GM12878 (cell line): ENCODE measurements around the gene HORMAD1. TPM values are rescaled to one million over a fixed set of nuclear protein-coding genes. Genes with fewer than 3 reads are reported as not detected.

Source experiments
- ATAC-seq: fragments of 200-7000 bp; cut with Tn5 transposase; 3 replicates; pipeline ENCODE4 v1.9.1; 2020; ENCODE audit warnings: mild to moderate bottlenecking, moderate library complexity
- BruUV-seq: library from RNA; stranded (reverse); fragments of 400-500 nt; replicated peaks from 2 replicates; lab custom pipeline; 2021; lab: Mats Ljungman, UMichigan
- CTCF ChIA-PET: fragments of 300-600 bp; sonication (Branson Sonifier 250); formaldehyde crosslinking; extraction: SDS; loops from one replicate; lab custom pipeline; 2021; ENCODE audit warnings: inconsistent platforms; lab: Yijun Ruan, JAX
- POLR2A ChIA-PET: fragments of 350-600 bp; formaldehyde crosslinking; extraction: SDS; loops from one replicate; lab custom pipeline; 2021; ENCODE audit warnings: inconsistent platforms; lab: Charles Lee
- RAD21 ChIA-PET: fragments of 300-600 bp; sonication (Branson Sonifier 250); formaldehyde crosslinking; loops from one replicate; lab custom pipeline; 2023; ENCODE audit warnings: antibody characterized with exemption; ENCODE audit not compliant: unreplicated experiment; lab: Charles Lee
- SMC1A ChIA-PET: fragments of 300-600 bp; sonication (Branson Sonifier 250); formaldehyde crosslinking; loops from one replicate; lab custom pipeline; 2023; ENCODE audit not compliant: unreplicated experiment, uncharacterized antibody; lab: Charles Lee
- DNase-seq: peaks from one replicate; pipeline ENCODE4 v3.0.0-alpha.2; 2011; ENCODE audit warnings: low read depth, low spot score
- FAIRE-seq: peaks from 3 replicates; lab custom pipeline; 2011; peaks lifted over from hg19 to GRCh38; lab: Jason Lieb, UNC
- H2AFZ ChIP-seq: 2 replicates; pipeline ENCODE4 v1.6.0; 2011; ENCODE audit warnings: low read depth, low read length, control low read depth; ENCODE audit not compliant: control insufficient read depth
- H3K27ac ChIP-seq: 2 replicates; pipeline ENCODE4 v1.5.1; 2011; ENCODE audit warnings: control low read depth; ENCODE audit not compliant: control insufficient read depth, insufficient read depth
- H3K27me3 ChIP-seq, 2 experiments: replicated peaks in 1 of 2; 2 replicates each; pipeline versions ENCODE4 v1.6.0 to v1.6.1; 2011; ENCODE audit warnings: low read length in 1 of 2; ENCODE audit not compliant: control insufficient read depth in 2 of 2, insufficient read depth in 2 of 2
- H3K36me3 ChIP-seq, 2 experiments: 2 replicates each; pipeline ENCODE4 v1.5.1; 2011; ENCODE audit warnings: low read length in 1 of 2; ENCODE audit not compliant: control insufficient read depth in 2 of 2, insufficient read depth in 2 of 2
- H3K4me1 ChIP-seq: 2 replicates; pipeline ENCODE4 v1.6.1; 2011; ENCODE audit warnings: mild to moderate bottlenecking, low read length, moderate library complexity, mixed read lengths; ENCODE audit not compliant: control insufficient read depth, insufficient read depth
- H3K4me2 ChIP-seq: 2 replicates; pipeline ENCODE4 v1.6.0; 2011; ENCODE audit warnings: control low read depth; ENCODE audit not compliant: control insufficient read depth, insufficient read depth
- H3K4me3 ChIP-seq: fragments of 200-600 bp; sonication (generic); 2 replicates; pipeline ENCODE4 v1.5.1; 2016
- H3K79me2 ChIP-seq: 2 replicates; pipeline ENCODE4 v1.6.0; 2011; ENCODE audit warnings: low read length; ENCODE audit not compliant: control insufficient read depth, insufficient read depth
- H3K9ac ChIP-seq: 2 replicates; pipeline ENCODE4 v1.8.0; 2011; ENCODE audit warnings: low read length, control low read depth, mixed read lengths; ENCODE audit not compliant: control insufficient read depth, insufficient read depth
- H3K9me3 ChIP-seq: replicated peaks from 3 replicates; pipeline ENCODE4 v1.5.1; 2011; ENCODE audit warnings: mild to moderate bottlenecking, low read length; ENCODE audit not compliant: control insufficient read depth, insufficient read depth
- H4K20me1 ChIP-seq: 2 replicates; pipeline ENCODE4 v1.6.0; 2011; ENCODE audit not compliant: control insufficient read depth, insufficient read depth
- ASH2L ChIP-seq: fragments of 300-600, 200-600 bp; sonication (generic); IDR thresholded peaks from 2 replicates; pipeline ENCODE4 v1.6.1; 2017; ENCODE audit warnings: low read depth, mild to moderate bottlenecking, borderline replicate concordance
- BACH1 ChIP-seq: fragments of 450-650 bp; IDR thresholded peaks from 2 replicates; pipeline ENCODE4 v1.6.1; 2017; ENCODE audit warnings: mild to moderate bottlenecking, borderline replicate concordance
- EGR1 ChIP-seq, 2 experiments: IDR thresholded peaks; 1 replicate in 1 of 2; 2 replicates in 1 of 2; pipeline ENCODE4 v1.6.1; 2011 to 2012; ENCODE audit warnings: low read depth in 2 of 2, low read length in 2 of 2, borderline replicate concordance in 1 of 2, mild to moderate bottlenecking in 1 of 2, moderate library complexity in 1 of 2
- MTA2 ChIP-seq: fragments of 450-650 bp; IDR thresholded peaks from 2 replicates; pipeline ENCODE4 v1.6.1; 2016; ENCODE audit warnings: low read depth, mild to moderate bottlenecking, moderate library complexity
- POLR2AphosphoS5 ChIP-seq: IDR thresholded peaks from 2 replicates; pipeline ENCODE4 v1.6.1; 2011; ENCODE audit warnings: mild to moderate bottlenecking, low read length, inconsistent platforms
- YBX1 ChIP-seq: fragments of 450-650 bp; IDR thresholded peaks from 2 replicates; pipeline ENCODE4 v1.6.1; 2016; ENCODE audit warnings: antibody characterized with exemption
- in situ Hi-C: fragments of 300-500 bp; cut with MboI; formaldehyde crosslinking; loops from 9 replicates; pipeline ENCODE4 v1.14.3; 2018; ENCODE audit warnings: mixed read lengths
- intact Hi-C: fragments of 100-400 bp; cut with micrococcal nuclease; formaldehyde crosslinking; loops from one replicate; pipeline ENCODE4 v1.14.2; 2022; ENCODE audit not compliant: unreplicated experiment
- polyA plus RNA-seq, 11 experiments: library from polyadenylated mRNA; depleted of rRNA in 4 of 11; unstranded in 6 of 11; stranded (reverse) in 5 of 11; fragments of >200 nt; fragmentation: Nextera tagmentation in 4 of 11; fragmentation: Illumina TruSeq in 1 of 11; extraction: Ambion mirVana in 4 of 11; extraction: Trizol in 1 of 11; gene quantifications; 1 replicate in 1 of 11; 2 replicates in 10 of 11; pipeline versions ENCODE4 v1.2.1 to v1.2.3, GENCODE V29; 2011 to 2016; ENCODE audit warnings: inconsistent platforms in 2 of 11, missing spikeins in 2 of 11, low read depth in 1 of 11
- total RNA-seq, 4 experiments: library from RNA; depleted of rRNA in 3 of 4; stranded (reverse); fragments of >200 nt in 3 of 4; fragmentation: Illumina TruSeq in 1 of 4; extraction: Trizol in 1 of 4; gene quantifications; 2 replicates each; pipeline versions ENCODE4 v1.2.1 to v1.2.3, GENCODE V29; 2013 to 2021
- TF ChIP-seq, protein P1 (sequence below): fragments of 450-650 bp; IDR thresholded peaks from 2 replicates; pipeline ENCODE4 v1.6.1; 2017; ENCODE audit warnings: low read depth, mild to moderate bottlenecking, moderate library complexity
- TF ChIP-seq, protein P2 (sequence below): fragments of 450-650 bp; IDR thresholded peaks from 2 replicates; pipeline ENCODE4 v1.6.1; 2016; ENCODE audit warnings: mild to moderate bottlenecking
- TF ChIP-seq, protein P3 (sequence below): fragments of 450-650 bp; IDR thresholded peaks from 2 replicates; pipeline ENCODE4 v1.6.1; 2017; ENCODE audit warnings: borderline replicate concordance

HORMAD1 gene
- total and polyA plus RNA-seq, 10 of the 15 experiments (the other 5 are each of a cell fraction or from before 2014, with no cell fraction given): 0.08 to 0.22 (median 0.20) TPM; not detected in 6

DNA sequence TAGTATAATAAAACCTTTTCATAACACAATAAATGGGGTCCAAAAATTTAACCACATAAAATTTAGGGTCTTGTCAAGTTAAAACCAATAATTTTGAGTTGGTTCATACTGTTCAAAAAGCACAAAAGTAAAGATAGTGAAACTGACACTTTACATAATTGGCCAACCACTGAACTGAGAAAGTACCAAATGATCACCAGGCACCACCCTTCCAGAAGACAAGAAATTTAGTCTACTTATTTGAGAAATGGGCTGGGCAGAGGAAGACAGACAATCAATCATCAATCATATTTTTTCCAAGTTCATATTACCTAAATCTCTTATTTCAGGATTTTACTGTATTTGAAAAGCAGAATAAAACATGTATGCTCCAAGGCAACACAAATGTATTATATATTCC, 17.3 kb downstream of the HORMAD1 start:
- FAIRE-seq: no peak
- intact Hi-C loops: no loop called here

More for the DNA sequence above, 17.3 kb downstream of the HORMAD1 start:
- no TSS peak for BruUV-seq
- Histone ChIP-seq H3K9me3 (no peaks in the 10 kb centered on the region), H3K27ac (no peak overlapping the region), H3K36me3 (no peaks in the 10 kb centered on the region), H3K9ac (no peak overlapping the region), H3K4me1 (peaks cover 10% of the 10 kb centered on the region; the same call in 1 of the 2 replicates), H3K79me2 (no peaks in the 10 kb centered on the region), H3K4me2 (no peak overlapping the region), H4K20me1 (no peaks in the 10 kb centered on the region), H3K27me3 (no peaks in the 10 kb centered on the region; a peak in 1 of 4 replicates), H2AFZ (no peak overlapping the region), H3K4me3 (no peak overlapping the region)
- ATAC-seq (peak; percentile 78), DNase-seq (no peak)
- ChIA-PET RAD21 (no interaction called here), CTCF (no interaction called here), POLR2A (no interaction called here)
- in situ Hi-C loops: no loop called here
- TF ChIP-seq ASH2L: no peak
- TF ChIP-seq, protein P1, sequence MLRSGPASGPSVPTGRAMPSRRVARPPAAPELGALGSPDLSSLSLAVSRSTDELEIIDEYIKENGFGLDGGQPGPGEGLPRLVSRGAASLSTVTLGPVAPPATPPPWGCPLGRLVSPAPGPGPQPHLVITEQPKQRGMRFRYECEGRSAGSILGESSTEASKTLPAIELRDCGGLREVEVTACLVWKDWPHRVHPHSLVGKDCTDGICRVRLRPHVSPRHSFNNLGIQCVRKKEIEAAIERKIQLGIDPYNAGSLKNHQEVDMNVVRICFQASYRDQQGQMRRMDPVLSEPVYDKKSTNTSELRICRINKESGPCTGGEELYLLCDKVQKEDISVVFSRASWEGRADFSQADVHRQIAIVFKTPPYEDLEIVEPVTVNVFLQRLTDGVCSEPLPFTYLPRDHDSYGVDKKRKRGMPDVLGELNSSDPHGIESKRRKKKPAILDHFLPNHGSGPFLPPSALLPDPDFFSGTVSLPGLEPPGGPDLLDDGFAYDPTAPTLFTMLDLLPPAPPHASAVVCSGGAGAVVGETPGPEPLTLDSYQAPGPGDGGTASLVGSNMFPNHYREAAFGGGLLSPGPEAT: no peak
- TF ChIP-seq, protein P2, sequence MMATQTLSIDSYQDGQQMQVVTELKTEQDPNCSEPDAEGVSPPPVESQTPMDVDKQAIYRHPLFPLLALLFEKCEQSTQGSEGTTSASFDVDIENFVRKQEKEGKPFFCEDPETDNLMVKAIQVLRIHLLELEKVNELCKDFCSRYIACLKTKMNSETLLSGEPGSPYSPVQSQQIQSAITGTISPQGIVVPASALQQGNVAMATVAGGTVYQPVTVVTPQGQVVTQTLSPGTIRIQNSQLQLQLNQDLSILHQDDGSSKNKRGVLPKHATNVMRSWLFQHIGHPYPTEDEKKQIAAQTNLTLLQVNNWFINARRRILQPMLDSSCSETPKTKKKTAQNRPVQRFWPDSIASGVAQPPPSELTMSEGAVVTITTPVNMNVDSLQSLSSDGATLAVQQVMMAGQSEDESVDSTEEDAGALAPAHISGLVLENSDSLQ: peak; percentile 55
- TF ChIP-seq EGR1 (IDR thresholded peaks at IDR 0.05; ENCODE audit: borderline replicate concordance in 1 of 2, low read depth in 2 of 2, low read length in 2 of 2): no peak
- TF ChIP-seq, protein P3, sequence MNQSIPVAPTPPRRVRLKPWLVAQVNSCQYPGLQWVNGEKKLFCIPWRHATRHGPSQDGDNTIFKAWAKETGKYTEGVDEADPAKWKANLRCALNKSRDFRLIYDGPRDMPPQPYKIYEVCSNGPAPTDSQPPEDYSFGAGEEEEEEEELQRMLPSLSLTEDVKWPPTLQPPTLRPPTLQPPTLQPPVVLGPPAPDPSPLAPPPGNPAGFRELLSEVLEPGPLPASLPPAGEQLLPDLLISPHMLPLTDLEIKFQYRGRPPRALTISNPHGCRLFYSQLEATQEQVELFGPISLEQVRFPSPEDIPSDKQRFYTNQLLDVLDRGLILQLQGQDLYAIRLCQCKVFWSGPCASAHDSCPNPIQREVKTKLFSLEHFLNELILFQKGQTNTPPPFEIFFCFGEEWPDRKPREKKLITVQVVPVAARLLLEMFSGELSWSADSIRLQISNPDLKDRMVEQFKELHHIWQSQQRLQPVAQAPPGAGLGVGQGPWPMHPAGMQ: no peak
- TF ChIP-seq BACH1: no peak
- no peak for TF ChIP-seq YBX1
- TF ChIP-seq POLR2AphosphoS5: no peak
- peak; percentile 39; the same call in 1 of the 2 replicates for TF ChIP-seq MTA2
- TF ChIP-seq, all 136 proteins: peak for 2
- SMC1A ChIA-PET: no interaction called here
